ENCODE results near the gene YIF1A. TPM values are rescaled to one million over a fixed set of nuclear protein-coding genes. Genes with fewer than 3 reads are reported as not detected.

Gene YIF1A
- total and polyA plus RNA-seq, 4 donors, result 93.0 to 136 (median 117) TPM

- Histone ChIP-seq H3K36me3 (ENCODE audit: control insufficient read depth in 4 of 4, insufficient read depth in 3 of 4, low read depth in 1 of 4, low read length in 3 of 4) (peaks cover 11 to 49% (median 32%) of the 10 kb centered on the region in 4 donors), H3K4me1 (ENCODE audit: control insufficient read depth in 4 of 4, insufficient read depth in 4 of 4, low read length in 3 of 4) (peaks cover 7 to 24% (median 19%) of the 10 kb centered on the region in 4 donors), H3K27ac (ENCODE audit: low read depth in 1 of 2, low read length in 2 of 2) (no peak overlapping the region), H3K4me3 (ENCODE audit: low read depth in 1 of 3, low read length in 3 of 3) (no peak overlapping the region), H3K27me3 (ENCODE audit: control insufficient read depth in 4 of 4, insufficient read depth in 4 of 4, low read length in 3 of 4) (no peaks in the 10 kb centered on the region), H3K9me3 (ENCODE audit: control insufficient read depth in 4 of 4, low read length in 3 of 4) (no peaks in the 10 kb centered on the region), H3K9ac (ENCODE audit: low read depth in 1 of 2, low read length in 2 of 2) (no peak overlapping the region)
- DNase-seq (ENCODE audit: low spot score), result no peak
- TF ChIP-seq RAD21 (IDR thresholded peaks at IDR 0.05) (no peak), GABPA (IDR thresholded peaks at IDR 0.05 in 1 of 2, conservative IDR thresholded peaks at IDR 0.05 in 1 of 2) (no peak), FOXA1 (IDR thresholded peaks at IDR 0.05) (no peak), MAX (IDR thresholded peaks at IDR 0.05) (no peak), TAF1 (conservative IDR thresholded peaks at IDR 0.05) (no peak), YY1 (IDR thresholded peaks at IDR 0.05) (no peak), NR2F2 (IDR thresholded peaks at IDR 0.05) (no peak), CTCF (IDR thresholded peaks at IDR 0.05; ENCODE audit: low read depth, low read length, missing input control) (no peak), ATF3 (IDR thresholded peaks at IDR 0.05) (no peak), FOXA2 (IDR thresholded peaks at IDR 0.05) (no peak)
- WGBS, result 87% methylated on average over 2 of the region's 2 CpGs
Observed at GRCh38 chr11:66272596-66272995, 16.3 kb downstream of the YIF1A start.

GRCh38 chr11:66271816-66272215, 17.1 kb downstream of the YIF1A start:
- Histone ChIP-seq H3K27ac (ENCODE audit: low read depth in 1 of 2, low read length in 2 of 2) (no peak overlapping the region), H3K4me1 (ENCODE audit: control insufficient read depth in 4 of 4, insufficient read depth in 4 of 4, low read length in 3 of 4) (peaks cover 4 to 23% (median 18%) of the 10 kb centered on the region in 4 donors), H3K27me3 (ENCODE audit: control insufficient read depth in 4 of 4, insufficient read depth in 4 of 4, low read length in 3 of 4) (no peaks in the 10 kb centered on the region), H3K36me3 (ENCODE audit: control insufficient read depth in 4 of 4, insufficient read depth in 3 of 4, low read depth in 1 of 4, low read length in 3 of 4) (peaks cover 9 to 49% (median 32%) of the 10 kb centered on the region in 4 donors), H3K4me3 (ENCODE audit: low read depth in 1 of 3, low read length in 3 of 3) (no peak overlapping the region), H3K9ac (ENCODE audit: low read depth in 1 of 2, low read length in 2 of 2) (no peak overlapping the region), H3K9me3 (ENCODE audit: control insufficient read depth in 4 of 4, low read length in 3 of 4) (no peaks in the 10 kb centered on the region)
- TF ChIP-seq YY1 (IDR thresholded peaks at IDR 0.05) (no peak), CTCF (IDR thresholded peaks at IDR 0.05; ENCODE audit: low read depth, low read length, missing input control) (no peak), NR2F2 (IDR thresholded peaks at IDR 0.05) (no peak), ATF3 (IDR thresholded peaks at IDR 0.05) (no peak), RXRA (IDR thresholded peaks at IDR 0.05) (no peak), JUND (IDR thresholded peaks at IDR 0.05) (no peak), EGR1 (IDR thresholded peaks at IDR 0.05; ENCODE audit: low read depth in 2 of 2) (no peak), FOXA2 (IDR thresholded peaks at IDR 0.05) (no peak), ZBTB33 (IDR thresholded peaks at IDR 0.05) (no peak), HNF4G (IDR thresholded peaks at IDR 0.05) (no peak)
- DNase-seq (ENCODE audit: low spot score), result no peak
- 95% methylated on average over 7 of the region's 7 CpGs for WGBS
